Psoas muscle (tissue), 8 donors: ENCODE measurements around the gene SOWAHB. TPM values are rescaled to one million over a fixed set of nuclear protein-coding genes. Genes with fewer than 3 reads are reported as not detected.
"Not testable (repeated sequence)": the region's sequence is repeated elsewhere in the genome, so short reads cannot be mapped to it uniquely, and the experiment has no call there.

Experiments used
- ATAC-seq, 4 donors: fragments of 200-7000 bp; cut with Tn5 transposase; one replicate each; pipeline ENCODE4 v1.9.1; 2020; ENCODE audit warnings: moderate library complexity in 3 of 4, mild to moderate bottlenecking in 2 of 4
- DNase-seq, 2 donors: peaks; one replicate each; pipeline ENCODE4 v3.0.0-alpha.2; 2020
- H3K27ac ChIP-seq: fragments of 200-600 bp; one replicate; pipeline ENCODE4 v1.8.0; 2022
- H3K27me3 ChIP-seq, 3 donors: fragments of 200-600 bp in 1 of 3; one replicate each; pipeline versions ENCODE4 v1.6.1 to v1.8.0; 2013 to 2022; ENCODE audit warnings: low read length in 2 of 3, mild to moderate bottlenecking in 2 of 3, moderate library complexity in 1 of 3; ENCODE audit not compliant: insufficient read depth in 3 of 3
- H3K36me3 ChIP-seq, 2 donors: fragments of 200-600 bp in 1 of 2; one replicate each; pipeline versions ENCODE4 v1.6.1 to v1.8.0; 2013 to 2022; ENCODE audit warnings: low read depth in 1 of 2, mild to moderate bottlenecking in 1 of 2, moderate library complexity in 1 of 2; ENCODE audit not compliant: insufficient read depth in 1 of 2
- H3K4me1 ChIP-seq: fragments of 200-600 bp; one replicate; pipeline ENCODE4 v1.8.0; 2022
- H3K4me3 ChIP-seq: fragments of 200-600 bp; one replicate; pipeline ENCODE4 v1.8.0; 2022; ENCODE audit warnings: mild to moderate bottlenecking
- H3K9me3 ChIP-seq: fragments of 200-600 bp; one replicate; pipeline ENCODE4 v1.8.0; 2022
- CTCF ChIP-seq: fragments of 200-600 bp; IDR thresholded peaks from one replicate; pipeline ENCODE4 v1.8.0; 2022; ENCODE audit warnings: antibody characterized with exemption
- WGBS, 3 donors: extraction: QIAGEN DNeasy Blood & Tissue Kit; methylation state at CpG; one replicate each; pipeline versions ENCODE4 v1.1.6 to v1.1.7; 2013; 5-methylcytosine and 5-hydroxymethylcytosine counted together
- intact Hi-C, 2 donors: fragments of 100-400 bp; cut with DNase I; formaldehyde crosslinking; loops; one replicate each; pipeline versions ENCODE4 v1.11.0 to v1.14.2; 2022
- polyA plus RNA-seq, 3 donors: library from polyadenylated mRNA; stranded (reverse); fragments of 200-250 nt; gene quantifications; one replicate each; pipeline ENCODE4 v1.2.3, GENCODE V29; 2013
- total RNA-seq, 4 donors: library from RNA; stranded (reverse); fragmentation: NEBNext Ultra II Directional in 2 of 4; extraction: Animal tissue kit (Norgen Biotek cat#: 25700) in 2 of 4; gene quantifications; one replicate each; pipeline versions ENCODE4 v1.2.1 to v1.2.4, GENCODE V29; 2021 to 2023
- donor health status: healthy with polysubstance abuse.
- donor health status: DM: no; HTN: no; CAD: no; lungs with moderate emphysema.
- donor health status: Bipolar disorder and iron deficiency.
- donor health status: healthy.
- donor health status: DM: yes; HTN: yes; CAD: no.
- donor health status: DM: no; HTN: no; CAD: no.
- donor health status: DM: no; HTN: no; CAD: no.
- donor health status: DM: yes; HTN: yes; CAD: no.

Gene SOWAHB
- total and polyA plus RNA-seq, 7 donors, result 0.03 to 0.09 TPM; not detected in 5

- H3K4me1 ChIP-seq, result no peaks in the 10 kb centered on the region
- H3K27ac ChIP-seq, result no peak overlapping the region
- H3K27me3 ChIP-seq, result no peaks in the 10 kb centered on the region
- no peak overlapping the region for H3K4me3 ChIP-seq
- WGBS, 3 donors, result 83 to 89% (median 86%) methylated on average over 2 of the region's 2 CpGs
- no peaks in the 10 kb centered on the region for H3K36me3 ChIP-seq
- no peaks in the 10 kb centered on the region for H3K9me3 ChIP-seq
- TF ChIP-seq CTCF, result no peak
- intact Hi-C loops, result no loop called here
- no peak for DNase-seq
- ATAC-seq, result no peak
These were observed 15.3 kb downstream of the SOWAHB start for GRCh38 chr4:76882630-76883029.

DNA sequence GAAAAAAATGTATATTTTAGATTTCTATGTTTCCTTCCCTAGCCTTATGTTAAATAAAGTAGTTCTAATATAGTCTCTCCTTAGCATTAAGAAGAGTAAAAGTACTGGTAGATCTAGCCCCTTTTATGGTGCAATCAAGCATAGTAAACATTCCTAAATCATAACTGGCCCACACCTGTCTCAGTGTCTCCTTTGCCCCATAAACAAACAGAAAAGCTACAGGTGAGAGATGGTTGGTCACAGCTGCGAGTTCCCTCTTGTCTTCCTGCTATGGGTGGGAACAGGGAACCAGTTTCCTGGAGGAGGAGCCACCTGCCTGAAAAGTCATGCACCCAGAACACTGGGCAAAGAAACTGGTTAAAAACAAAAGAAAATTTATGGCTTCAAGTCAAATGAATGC is 16.6 kb downstream of the SOWAHB start:
- no peak for TF ChIP-seq CTCF
- intact Hi-C loops, result no loop called here
- H3K9me3 ChIP-seq, result no peaks in the 10 kb centered on the region
- H3K4me1 ChIP-seq, result no peaks in the 10 kb centered on the region
- H3K27me3 ChIP-seq, result no peaks in the 10 kb centered on the region
- no peak overlapping the region for H3K4me3 ChIP-seq
- ATAC-seq, result no peak
- no peaks in the 10 kb centered on the region for H3K36me3 ChIP-seq
- 35 to 65% (median 47%) methylated on average over 1 of the region's 1 CpG for WGBS, 3 donors
- no peak for DNase-seq
- H3K27ac ChIP-seq, result no peak overlapping the region

DNA sequence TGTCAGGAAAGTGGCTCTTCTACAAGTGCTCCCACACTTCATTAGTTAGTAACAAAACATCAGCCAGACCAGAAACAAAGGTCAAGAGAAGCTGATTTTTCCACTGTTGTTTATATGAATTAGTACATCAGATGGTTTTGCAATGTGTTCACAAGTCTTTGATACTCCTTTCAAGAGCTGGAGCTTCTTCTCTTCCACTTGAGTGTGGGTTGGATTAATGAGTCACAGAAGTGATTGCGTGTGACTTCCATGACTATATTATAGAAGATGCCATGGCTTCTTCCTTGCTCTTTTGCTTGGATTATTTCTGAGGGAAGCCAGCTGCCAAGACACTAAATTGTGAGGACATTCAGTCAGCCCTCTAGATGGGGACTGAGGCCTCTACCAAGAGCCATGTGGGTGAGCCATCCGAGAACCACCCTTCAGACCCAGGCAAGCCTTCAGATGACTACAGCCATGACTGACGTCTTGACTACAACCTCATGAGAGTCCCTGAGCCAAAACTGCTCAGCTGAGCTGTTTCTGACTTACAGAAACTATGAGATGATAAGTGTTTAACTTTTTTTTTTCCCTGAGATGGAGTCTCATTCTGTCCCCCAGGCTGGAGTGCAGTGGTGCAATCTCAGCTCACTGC is 18.1 kb downstream of the SOWAHB start:
- no peaks in the 10 kb centered on the region for H3K4me1 ChIP-seq
- no peaks in the 10 kb centered on the region for H3K9me3 ChIP-seq
- TF ChIP-seq CTCF, result no peak
- H3K36me3 ChIP-seq, result no peaks in the 10 kb centered on the region
- DNase-seq (no peak), ATAC-seq (no peak)
- intact Hi-C loops, result no loop called here
- no peak overlapping the region for H3K4me3 ChIP-seq
- H3K27me3 ChIP-seq, result no peaks in the 10 kb centered on the region
- 88 to 90% (median 90%) methylated on average over 3 of the region's 3 CpGs for WGBS, 3 donors
- H3K27ac ChIP-seq, result no peak overlapping the region

DNA sequence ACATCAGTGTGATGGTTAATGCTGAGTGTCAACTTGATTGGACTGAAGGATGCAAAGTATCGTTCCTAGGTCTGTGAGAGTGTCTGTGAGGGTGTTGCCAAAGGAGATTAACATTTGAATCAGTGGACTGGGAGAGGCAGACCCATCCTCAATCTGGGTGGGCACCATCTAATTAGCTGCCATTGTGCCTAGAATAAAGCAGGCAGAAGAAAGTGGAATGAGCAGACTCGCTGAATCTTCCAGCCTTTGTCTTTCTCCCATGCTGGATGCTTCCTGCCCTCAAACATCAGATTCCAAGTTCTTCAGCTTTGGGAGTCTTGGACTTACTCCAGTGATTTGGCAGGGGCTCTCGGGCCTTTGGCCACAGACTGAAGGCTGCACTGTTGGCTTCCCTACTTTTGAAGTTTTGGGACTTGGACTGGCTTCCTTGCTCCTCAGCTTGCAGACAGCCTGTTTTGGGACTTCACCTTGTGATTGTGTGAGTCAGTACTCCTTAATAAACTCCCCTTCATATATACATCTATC is 19.2 kb downstream of the SOWAHB start:
- 30 to 46% (median 38%) methylated on average over 3 of the region's 3 CpGs for WGBS, 3 donors
- intact Hi-C loops, H3K9me3 ChIP-seq, DNase-seq, H3K4me3 ChIP-seq, H3K36me3 ChIP-seq, H3K4me1 ChIP-seq, ATAC-seq, H3K27me3 ChIP-seq, H3K27ac ChIP-seq: not testable (repeated sequence)

- Histone ChIP-seq H3K27me3 (no peaks in the 10 kb centered on the region), H3K9me3 (no peaks in the 10 kb centered on the region), H3K4me1 (no peaks in the 10 kb centered on the region), H3K36me3 (no peaks in the 10 kb centered on the region), H3K4me3 (no peak overlapping the region), H3K27ac (no peak overlapping the region)
- ATAC-seq, result no peak
- TF ChIP-seq CTCF, result no peak
- 83 to 92% (median 90%) methylated on average over 4 of the region's 4 CpGs for WGBS, 3 donors
- no peak for DNase-seq
- intact Hi-C loops, result no loop called here
These were observed 23.8 kb downstream of the SOWAHB start for GRCh38 chr4:76874176-76874575.
